Activated T-cell treated with anti-CD3 and anti-CD28 coated beads for 4 hours (primary cell): ENCODE measurements around the gene EXOC6B.
"Not testable (repeated sequence)": the region's sequence is repeated elsewhere in the genome, so short reads cannot be mapped to it uniquely, and the experiment has no call there.

ENCODE experiments used
- DNase-seq: peaks from one replicate; pipeline ENCODE4 v3.0.0-alpha.2; 2020

Gene EXOC6B

GRCh38 chr2:72602711-72603110, 223.1 kb downstream of the EXOC6B start:
- no peak for DNase-seq

- DNase-seq, result no peak
Observed at GRCh38 chr2:72602095-72602494, 223.7 kb downstream of the EXOC6B start.

GRCh38 chr2:72583836-72584235, 242.0 kb downstream of the EXOC6B start:
- DNase-seq, result not testable (repeated sequence)

DNA sequence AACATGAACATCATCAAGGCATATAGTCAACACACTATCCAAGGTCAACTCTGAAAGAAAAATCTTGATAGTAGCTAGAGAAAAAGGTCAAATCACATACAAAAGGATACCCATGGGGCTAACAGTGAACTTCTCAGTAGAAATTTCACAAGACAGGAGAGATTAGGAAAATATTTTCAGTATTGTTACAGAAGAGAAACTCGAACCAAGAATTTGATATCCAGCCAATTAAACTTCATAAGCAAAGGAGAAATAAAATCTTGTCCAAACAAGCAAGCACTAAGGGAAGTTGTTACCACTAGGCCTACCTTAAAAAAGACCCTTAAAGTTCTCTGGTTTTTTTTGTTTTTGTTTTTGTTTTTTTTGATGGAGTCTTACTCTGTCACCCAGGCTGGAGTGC, 242.5 kb downstream of the EXOC6B start:
- DNase-seq, result no peak

GRCh38 chr2:72581560-72582181, 244.2 kb downstream of the EXOC6B start:
- DNase-seq, result no peak

DNA sequence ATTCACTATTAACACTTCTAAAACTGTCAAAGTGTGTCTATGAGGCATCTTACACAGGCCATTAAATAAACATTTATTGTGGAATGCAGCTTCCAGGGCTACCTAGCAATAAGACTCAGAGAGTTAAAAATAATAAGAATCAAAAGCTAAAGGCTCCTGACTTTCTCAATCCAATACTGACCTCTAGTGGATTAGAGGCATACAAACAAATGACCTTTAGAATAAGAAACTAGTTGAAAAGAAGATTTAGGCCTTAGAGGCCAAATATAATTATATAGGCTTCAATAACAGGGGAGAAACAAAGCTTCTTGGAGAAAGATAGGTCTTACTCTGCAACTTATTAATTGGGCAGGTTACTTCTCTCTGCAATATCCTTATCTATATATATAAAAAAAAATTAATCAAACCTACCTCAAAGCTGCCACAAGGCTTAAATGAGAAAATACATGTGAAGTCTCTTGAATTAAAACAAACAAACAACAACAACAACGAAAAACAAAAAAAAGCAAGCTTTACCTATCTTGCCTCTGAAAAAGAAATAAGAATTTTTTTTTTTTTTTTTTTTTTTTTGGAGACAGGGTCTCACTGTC, 246.1 kb downstream of the EXOC6B start:
- DNase-seq, result no peak

DNA sequence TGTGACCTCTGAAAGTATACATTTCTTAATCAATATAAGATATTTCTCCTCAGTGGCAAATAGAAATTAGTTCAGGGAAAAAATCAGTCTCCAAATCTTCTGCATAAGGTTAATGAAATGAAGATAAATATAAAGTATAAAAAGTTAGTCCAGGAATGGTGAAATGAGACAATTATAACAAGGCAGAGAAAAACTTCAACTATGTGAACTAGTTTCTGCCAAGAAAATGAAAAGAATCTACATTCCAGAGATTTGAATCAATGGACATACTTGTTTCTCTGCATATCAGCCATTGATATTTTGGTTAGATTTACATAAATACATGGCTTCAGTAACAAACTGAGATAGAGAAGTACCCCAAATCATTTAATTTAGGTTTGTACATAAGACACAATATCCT, 249.0 kb downstream of the EXOC6B start:
- no peak for DNase-seq

GRCh38 chr2:72576459-72576858, 249.4 kb downstream of the EXOC6B start:
- DNase-seq, result no peak

DNA sequence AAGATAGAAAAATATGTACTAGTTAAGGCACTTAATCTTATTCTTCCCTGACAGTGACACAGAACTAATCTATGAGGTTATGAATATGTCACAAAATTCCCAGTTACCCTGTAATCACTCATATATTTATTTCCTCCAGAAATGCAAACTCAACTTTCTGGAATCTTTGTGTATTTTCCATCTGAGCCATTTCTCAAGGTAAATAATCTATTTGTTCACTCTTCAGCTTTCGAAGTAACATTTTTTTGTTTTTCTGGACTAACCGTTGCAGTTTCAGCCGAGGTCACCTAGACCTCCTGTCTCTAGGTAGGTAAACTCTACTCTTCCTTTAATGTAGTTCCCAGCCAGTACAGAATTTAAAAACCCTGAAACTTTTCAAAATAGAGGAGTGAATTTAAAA, 250.9 kb downstream of the EXOC6B start:
- no peak for DNase-seq

- DNase-seq, result no peak
Observed at GRCh38 chr2:72573232-72573631, 252.6 kb downstream of the EXOC6B start.

GRCh38 chr2:72572501-72572900, 253.3 kb downstream of the EXOC6B start:
- DNase-seq, result no peak

DNA sequence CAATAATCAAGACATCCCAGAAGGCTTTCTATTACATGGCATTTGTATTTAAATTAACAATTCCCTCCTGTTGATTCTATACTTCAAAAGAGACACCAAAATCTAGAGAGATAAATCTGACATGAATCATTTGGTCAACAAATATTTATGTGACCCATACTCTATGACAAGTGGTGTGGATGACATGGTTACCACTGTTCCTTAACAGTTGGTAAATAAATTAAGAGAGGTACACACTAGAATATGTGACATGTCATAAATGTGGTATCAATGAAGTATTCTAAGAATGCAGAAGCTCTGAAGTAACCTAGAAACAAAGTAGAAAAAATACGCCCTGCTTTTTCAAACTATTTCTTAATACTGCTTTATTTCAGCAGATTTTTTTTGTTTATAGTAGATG, 255.4 kb downstream of the EXOC6B start:
- DNase-seq, result no peak

GRCh38 chr2:72562451-72563153, 263.2 kb downstream of the EXOC6B start:
- no peak for DNase-seq

DNA sequence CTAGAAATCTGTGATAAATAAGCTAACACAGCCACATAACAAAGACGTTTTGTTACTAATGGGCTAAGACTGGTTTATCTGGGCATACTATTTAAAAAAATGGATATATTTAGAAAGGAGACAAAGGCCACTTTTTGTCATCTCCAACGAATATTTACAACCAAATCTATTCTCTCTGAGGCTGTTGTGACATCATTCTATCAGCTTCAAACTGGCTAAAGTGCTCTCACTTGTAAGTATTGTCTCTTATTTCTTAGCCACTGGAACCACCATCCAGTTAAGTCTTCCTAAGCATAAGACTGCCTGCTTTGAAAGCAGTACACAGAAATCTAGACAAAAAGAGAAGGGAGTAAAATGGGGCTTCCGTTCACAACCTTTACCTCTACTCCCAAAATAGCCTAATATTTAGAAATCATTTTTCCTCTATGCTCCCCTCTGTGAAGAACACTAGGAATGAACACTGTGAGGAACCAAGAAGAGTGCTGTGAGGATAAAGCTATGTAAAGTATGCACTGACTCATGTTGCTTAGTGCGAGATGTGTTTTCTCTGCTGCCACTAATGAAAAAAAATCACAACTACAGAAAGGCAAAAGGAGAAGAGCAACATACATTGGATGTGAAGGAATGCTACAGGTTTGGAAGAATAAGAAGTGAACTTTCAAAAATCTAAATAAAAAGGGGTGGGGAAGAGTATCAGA, 264.1 kb downstream of the EXOC6B start:
- no peak for DNase-seq

DNA sequence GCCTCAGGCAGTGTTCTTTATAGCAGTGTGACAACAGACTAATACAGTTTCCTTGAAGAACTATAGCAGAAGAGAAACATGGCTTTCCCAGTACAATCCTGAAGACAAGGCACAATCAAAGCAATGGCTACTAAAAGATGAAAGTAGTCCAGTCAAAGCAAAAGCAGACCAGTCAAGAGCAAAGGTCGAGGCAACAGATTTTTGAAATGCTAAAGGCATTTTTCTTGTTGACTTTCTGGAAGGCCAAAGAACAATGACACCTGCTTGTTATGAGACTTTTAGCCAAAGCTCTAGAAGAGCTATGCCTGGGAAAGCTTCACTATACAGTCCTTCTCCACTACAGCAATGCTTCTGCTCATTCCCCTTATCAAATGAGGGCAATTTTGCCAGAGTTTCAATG, 269.9 kb downstream of the EXOC6B start:
- DNase-seq, result no peak

GRCh38 chr2:72555363-72555762, 270.5 kb downstream of the EXOC6B start:
- not testable (repeated sequence) for DNase-seq

DNA sequence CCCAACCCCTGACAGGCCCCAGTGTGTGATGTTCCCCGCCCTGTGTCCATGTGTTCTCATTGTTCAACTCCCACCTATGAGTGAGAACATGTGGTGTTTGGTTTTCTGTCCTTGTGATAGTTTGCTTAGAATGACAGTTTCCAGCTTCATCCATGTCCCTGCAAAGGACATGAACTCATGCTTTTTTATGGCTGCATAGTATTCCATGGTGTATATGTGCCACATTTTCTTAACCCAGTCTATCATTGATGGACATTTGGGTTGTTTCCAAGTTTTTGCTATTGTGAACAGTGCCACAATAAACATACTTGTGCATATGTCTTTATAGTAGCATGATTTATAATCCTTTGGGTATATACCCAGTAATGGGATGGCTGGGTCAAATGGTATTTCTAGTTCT, 270.9 kb downstream of the EXOC6B start:
- not testable (repeated sequence) for DNase-seq

DNA sequence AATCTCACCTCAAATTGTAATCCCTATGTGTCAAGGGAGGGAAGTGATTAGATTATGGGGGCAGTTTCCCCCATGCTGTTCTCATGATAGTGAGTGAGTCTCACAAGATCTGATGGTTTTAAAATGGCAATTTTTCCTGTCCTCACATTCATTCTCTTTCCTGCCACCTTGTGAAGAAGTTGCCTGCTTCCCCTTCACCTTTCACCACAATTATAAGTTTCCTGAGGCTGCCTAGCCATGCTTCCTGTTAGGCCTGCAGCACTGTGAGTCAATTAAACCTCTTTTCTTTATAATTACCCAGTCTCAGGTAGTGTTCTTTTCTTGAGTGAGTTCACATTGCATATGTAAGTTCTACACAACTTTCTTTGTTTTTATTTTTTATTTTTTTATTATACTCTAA, 271.5 kb downstream of the EXOC6B start:
- no peak for DNase-seq

GRCh38 chr2:72548081-72548764, 277.6 kb downstream of the EXOC6B start:
- DNase-seq, result no peak

- no peak for DNase-seq
Observed at GRCh38 chr2:72545790-72546189, 280.0 kb downstream of the EXOC6B start.

- no peak for DNase-seq
Observed at GRCh38 chr2:72544554-72544953, 281.3 kb downstream of the EXOC6B start.

DNA sequence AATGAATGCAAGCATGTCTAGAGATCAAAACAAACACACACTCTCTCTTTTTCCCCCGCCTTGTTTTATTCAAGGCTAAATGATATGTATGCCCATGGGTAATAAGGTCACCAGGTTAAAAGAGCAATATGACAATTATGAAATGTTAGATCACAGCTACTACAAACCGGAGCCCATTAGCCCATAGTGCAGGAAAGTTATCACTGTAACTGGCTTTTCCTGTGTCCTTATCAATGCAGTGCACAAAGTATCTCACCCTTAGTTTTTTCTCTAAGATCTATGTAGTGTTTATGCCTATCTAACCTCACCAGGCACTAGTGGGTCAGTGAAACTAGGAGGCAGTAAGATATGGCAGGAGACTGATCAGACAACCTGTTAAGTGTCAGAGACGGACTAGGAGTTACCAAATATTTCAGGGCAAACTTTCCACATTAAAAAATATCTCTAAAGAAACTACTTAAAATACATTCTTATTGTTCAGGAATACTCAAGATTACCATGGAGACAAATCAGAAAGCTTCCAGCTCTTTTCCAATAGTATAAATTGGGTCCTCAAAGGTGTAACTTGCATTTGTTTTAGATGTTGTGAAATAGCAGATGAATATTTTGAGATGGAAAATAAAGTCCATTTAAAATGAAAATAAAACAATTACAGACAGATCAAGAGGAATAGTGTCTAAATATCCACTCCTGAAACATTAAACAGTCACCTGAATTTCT, 282.2 kb downstream of the EXOC6B start:
- DNase-seq, result no peak
